Activated CD4-positive, alpha-beta T cell treated with anti-CD3 and anti-CD28 coated beads for 36 hours (primary cell): ENCODE measurements around the gene CD86. TPM values are rescaled to one million over a fixed set of nuclear protein-coding genes. Genes with fewer than 3 reads are reported as not detected.
"Not testable (repeated sequence)": the region's sequence is repeated elsewhere in the genome, so short reads cannot be mapped to it uniquely, and the experiment has no call there.

ENCODE experiments used
- ATAC-seq: fragments of 200-7000 bp; cut with Tn5 transposase; one replicate; pipeline ENCODE4 v1.10.0; 2021; ENCODE audit warnings: mild to moderate bottlenecking, moderate library complexity
- CTCF ChIA-PET: fragments of 350-600 bp; sonication (Branson Sonifier 250); formaldehyde crosslinking; loops from one replicate; lab custom pipeline; 2021; ENCODE audit warnings: antibody characterized with exemption; lab: Charles Lee
- POLR2A ChIA-PET: fragments of 350-600 bp; sonication (Branson Sonifier 250); formaldehyde crosslinking; loops from one replicate; lab custom pipeline; 2021; ENCODE audit warnings: antibody characterized with exemption, inconsistent platforms; lab: Charles Lee
- DNase-seq: peaks from one replicate; pipeline ENCODE4 v3.0.0-alpha.2; 2020
- H3K27ac Mint-ChIP-seq: one replicate; pipeline ENCODE4 v1.8.0; 2021; ENCODE audit warnings: mixed read lengths
- H3K27me3 Mint-ChIP-seq: one replicate; pipeline ENCODE4 v1.8.0; 2021; ENCODE audit warnings: mixed read lengths
- H3K36me3 Mint-ChIP-seq: one replicate; pipeline ENCODE4 v1.8.0; 2021; ENCODE audit warnings: low read depth, mixed read lengths
- H3K4me1 Mint-ChIP-seq: one replicate; pipeline ENCODE4 v1.8.0; 2021; ENCODE audit warnings: mixed read lengths
- H3K4me3 Mint-ChIP-seq: one replicate; pipeline ENCODE4 v1.8.0; 2021; ENCODE audit warnings: mild to moderate bottlenecking, moderate library complexity, mixed read lengths
- H3K9me3 Mint-ChIP-seq: one replicate; pipeline ENCODE4 v1.8.0; 2021; ENCODE audit warnings: low read depth, mixed read lengths
- intact Hi-C, 2 experiments: fragments of 100-400 bp; cut with DNase I in 1 of 2; cut with micrococcal nuclease in 1 of 2; formaldehyde crosslinking; loops; one replicate each; pipeline versions ENCODE4 v1.14.2 to v1.15.1; 2022 to 2024; cut with DNase I, micrococcal nuclease
- total RNA-seq, 2 experiments: library from RNA; stranded (reverse); gene quantifications; one replicate each; pipeline ENCODE4 v1.2.3, GENCODE V29; 2021

The CD86 gene
- total RNA-seq, 2 experiments from 2014 or later, result 0.09 to 0.25 TPM

GRCh38 chr3:122164983-122165382, 109.8 kb downstream of the CD86 start:
- POLR2A ChIA-PET, H3K36me3 Mint-ChIP-seq, H3K27ac Mint-ChIP-seq, CTCF ChIA-PET, H3K4me3 Mint-ChIP-seq, ATAC-seq, intact Hi-C loops, H3K9me3 Mint-ChIP-seq, H3K4me1 Mint-ChIP-seq, DNase-seq: not testable (repeated sequence)
- H3K27me3 Mint-ChIP-seq, result peaks cover 17% of the 10 kb centered on the region

GRCh38 chr3:122167630-122168029, 112.5 kb downstream of the CD86 start:
- Mint-ChIP-seq H3K27me3 (peaks cover 13% of the 10 kb centered on the region), H3K4me1 (no peaks in the 10 kb centered on the region), H3K36me3 (no peaks in the 10 kb centered on the region), H3K27ac (no peak overlapping the region), H3K4me3 (no peak overlapping the region), H3K9me3 (no peaks in the 10 kb centered on the region)
- ATAC-seq, result no peak
- DNase-seq, result no peak
- ChIA-PET CTCF (no interaction called here), POLR2A (no interaction called here)
- intact Hi-C loops, result no loop called here

DNA sequence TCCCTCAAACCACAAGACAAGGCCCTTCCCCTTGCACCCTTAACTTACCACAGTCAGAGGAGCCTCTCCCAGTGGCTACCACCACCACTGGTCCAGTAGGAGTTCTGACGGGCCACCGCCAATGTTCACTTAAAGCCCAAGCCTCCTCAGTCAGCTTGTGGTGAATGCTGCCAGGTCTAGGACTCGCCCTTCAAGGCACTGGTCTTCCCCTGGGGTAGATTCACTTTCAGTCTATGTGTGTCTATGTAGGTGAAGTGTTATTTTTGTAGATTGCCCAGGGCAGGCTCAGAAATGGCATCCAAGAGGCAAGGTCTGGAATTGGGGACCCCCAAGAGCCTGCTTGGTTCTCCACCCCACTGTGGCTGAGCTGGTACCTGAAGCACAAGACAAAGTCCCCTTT, 112.9 kb downstream of the CD86 start:
- POLR2A ChIA-PET, result no interaction called here
- no peak overlapping the region for H3K27ac Mint-ChIP-seq

GRCh38 chr3:122169911-122170310, 114.7 kb downstream of the CD86 start:
- DNase-seq (no peak), ATAC-seq (no peak)
- peaks cover 13% of the 10 kb centered on the region for H3K27me3 Mint-ChIP-seq
- ChIA-PET POLR2A (no interaction called here), CTCF (no interaction called here)
- intact Hi-C loops, result no loop called here
- H3K36me3 Mint-ChIP-seq, result no peaks in the 10 kb centered on the region
- H3K4me3 Mint-ChIP-seq, result no peak overlapping the region
- H3K4me1 Mint-ChIP-seq, result peaks cover 3% of the 10 kb centered on the region
- H3K27ac Mint-ChIP-seq, result no peak overlapping the region
- no peaks in the 10 kb centered on the region for H3K9me3 Mint-ChIP-seq

More for the DNA sequence above, 112.9 kb downstream of the CD86 start:
- Mint-ChIP-seq H3K36me3 (no peaks in the 10 kb centered on the region), H3K27me3 (peaks cover 13% of the 10 kb centered on the region), H3K4me3 (no peak overlapping the region), H3K4me1 (no peaks in the 10 kb centered on the region), H3K9me3 (no peaks in the 10 kb centered on the region)
- CTCF ChIA-PET, result no interaction called here
- DNase-seq (no peak), ATAC-seq (no peak)
- intact Hi-C loops, result no loop called here

Other genes with a start within 250 kb of the CD86 start
- gene IQCB1, start 220.3 kb upstream of the CD86 start, total RNA-seq, result 10 to 100 TPM; 41.3 to 42.8 TPM
- 10 to 100 TPM; 12.4 to 12.9 TPM for gene EAF2, start 220.2 kb upstream of the CD86 start, total RNA-seq
- gene SLC15A2, start 161.0 kb upstream of the CD86 start, total RNA-seq, result under 1 TPM; 0.53 to 0.59 TPM
- gene ILDR1, start 33.1 kb upstream of the CD86 start, total RNA-seq, result under 1 TPM; 0.09 to 0.11 TPM
- gene CASR, start 128.3 kb downstream of the CD86 start, total RNA-seq, result under 1 TPM; 0.05 TPM